Measurements from ENCODE around the gene SPATA3.

SPATA3 gene

GRCh38 chr2:231051116-231051515 lies 55.2 kb downstream of the SPATA3 start:
- DNase-seq = no peak

- peak; percentile 73 for DNase-seq
Measured at GRCh38 chr2:231052494-231053451, 56.9 kb downstream of the SPATA3 start.

- DNase-seq = no peak
Measured at GRCh38 chr2:231053846-231054245, 57.9 kb downstream of the SPATA3 start.

- peak; percentile 55 for DNase-seq
Measured at GRCh38 chr2:231056453-231057416, 60.8 kb downstream of the SPATA3 start, which contains the start of gene PSMD1. PSMD1 (plus strand) TSS chr2:231056867; CDS start chr2:231057026, 159 bp downstream.

GRCh38 chr2:231057590-231057989 lies 61.7 kb downstream of the SPATA3 start:
- DNase-seq = no peak

Measured in SHP77 treated with DMSO at 0.1 percent for 48 hours (cell line).